HCT116 (cell line): ENCODE measurements around the gene APBB2. TPM values are rescaled to one million over a fixed set of nuclear protein-coding genes. Genes with fewer than 3 reads are reported as not detected.

Experiments used
- ATAC-seq: fragments of 200-7000 bp; cut with Tn5 transposase; 2 replicates; pipeline ENCODE4 v1.9.1; 2020; ENCODE audit warnings: mild to moderate bottlenecking, moderate library complexity
- BruUV-seq: library from RNA; stranded (reverse); fragments of 400-500 nt; replicated peaks from 2 replicates; lab custom pipeline; 2021; lab: Mats Ljungman, UMichigan
- CTCF ChIA-PET: fragments of 300-600 bp; sonication (Branson Sonifier 250); formaldehyde crosslinking; loops from one replicate; lab custom pipeline; 2021; ENCODE audit warnings: antibody characterized with exemption; lab: Charles Lee
- POLR2A ChIA-PET: fragments of 300-600, 350-600 bp; sonication (Branson Sonifier 250); formaldehyde crosslinking; loops from one replicate; lab custom pipeline; 2021; ENCODE audit warnings: antibody characterized with exemption; lab: Charles Lee
- RAD21 ChIA-PET, 2 experiments: fragments of 300-600 bp; sonication (Branson Sonifier 250); formaldehyde crosslinking; loops; one replicate each; lab custom pipeline; 2023; ENCODE audit warnings: low total read pairs in 2 of 2; ENCODE audit not compliant: uncharacterized antibody in 2 of 2, unreplicated experiment in 2 of 2, low non-redundant PET in 1 of 2; lab: Charles Lee
- DNase-seq: peaks from one replicate; pipeline ENCODE4 v3.0.0-alpha.2; 2010; ENCODE audit warnings: low read depth, low spot score
- H2AFZ ChIP-seq: fragments of 200-600 bp; shearing (Covaris generic), sonication (generic); 2 replicates; pipeline ENCODE4 v1.6.1; 2017; ENCODE audit warnings: low read depth, mixed run types, mixed read lengths, antibody characterized with exemption, low read length; ENCODE audit not compliant: poor library complexity, severe bottlenecking
- H3K27ac ChIP-seq: 2 replicates; pipeline ENCODE4 v1.5.1; 2012; ENCODE audit warnings: low read depth, low read length
- H3K27me3 ChIP-seq: fragments of 200-600 bp; sonication (generic); 2 replicates; pipeline ENCODE4 v1.6.1; 2016; ENCODE audit warnings: mixed run types, low read length, mixed read lengths; ENCODE audit not compliant: insufficient read depth
- H3K36me3 ChIP-seq, 2 experiments: fragments of 200-500 bp in 1 of 2; fragments of 200-600 bp in 1 of 2; sonication (Bioruptor generic) in 1 of 2; sonication (generic) in 1 of 2; 2 replicates each; pipeline versions ENCODE4 v1.5.1 to v1.6.1; 2014 to 2016; ENCODE audit warnings: low read length in 2 of 2, inconsistent platforms in 1 of 2, mixed read lengths in 1 of 2, mixed run types in 1 of 2; ENCODE audit not compliant: insufficient read depth in 2 of 2, control insufficient read depth in 1 of 2
- H3K4me1 ChIP-seq, 2 experiments: fragments of 200-600 bp in 1 of 2; sonication (generic) in 1 of 2; 2 replicates each; pipeline versions ENCODE4 v1.5.1 to v1.6.1; 2012 to 2017; ENCODE audit warnings: low read length in 2 of 2, inconsistent platforms in 1 of 2, mild to moderate bottlenecking in 1 of 2, mixed read lengths in 1 of 2, mixed run types in 1 of 2, moderate library complexity in 1 of 2; ENCODE audit not compliant: insufficient read depth in 2 of 2, control insufficient read depth in 1 of 2
- H3K4me2 ChIP-seq: fragments of 200-600 bp; sonication (generic); 2 replicates; pipeline ENCODE4 v1.6.1; 2017; ENCODE audit warnings: mixed run types, low read length, mixed read lengths
- H3K4me3 ChIP-seq, 2 experiments: fragments of 200-600 bp in 1 of 2; sonication (generic) in 1 of 2; replicated peaks in 1 of 2; 2 replicates each; pipeline ENCODE4 v1.5.1; 2011 to 2016; ENCODE audit warnings: low read length in 2 of 2, control low read depth in 1 of 2, low read depth in 1 of 2, mild to moderate bottlenecking in 1 of 2, mixed read lengths in 1 of 2, mixed run types in 1 of 2
- H3K79me2 ChIP-seq: fragments of 200-600 bp; sonication (generic); 2 replicates; pipeline ENCODE4 v1.6.1; 2017; ENCODE audit warnings: mild to moderate bottlenecking, mixed run types, low read length, moderate library complexity, mixed read lengths; ENCODE audit not compliant: insufficient read depth
- H3K9ac ChIP-seq: fragments of 200-600 bp; sonication (generic); 2 replicates; pipeline ENCODE4 v1.6.1; 2016; ENCODE audit warnings: low read length, mixed read lengths
- H3K9me2 ChIP-seq: fragments of 200-600 bp; sonication (generic), shearing (Covaris generic); 2 replicates; pipeline ENCODE4 v1.6.1; 2017; ENCODE audit warnings: mixed run types, mild to moderate bottlenecking, moderate library complexity; ENCODE audit not compliant: insufficient read depth
- H3K9me3 ChIP-seq, 2 experiments: fragments of 200-500 bp in 1 of 2; fragments of 200-600 bp in 1 of 2; sonication (Bioruptor generic) in 1 of 2; sonication (generic) in 1 of 2; 2 replicates each; pipeline ENCODE4 v1.6.1; 2014 to 2017; ENCODE audit warnings: low read length in 2 of 2, mixed read lengths in 2 of 2, inconsistent platforms in 1 of 2, low read depth in 1 of 2, mild to moderate bottlenecking in 1 of 2, mixed run types in 1 of 2, moderate library complexity in 1 of 2; ENCODE audit not compliant: control insufficient read depth in 1 of 2, insufficient read depth in 1 of 2
- H4K20me1 ChIP-seq: fragments of 200-600 bp; sonication (generic), shearing (Covaris generic); 2 replicates; pipeline ENCODE4 v1.6.1; 2017; ENCODE audit warnings: mixed run types, mild to moderate bottlenecking, moderate library complexity; ENCODE audit not compliant: insufficient read depth
- CBX3 ChIP-seq: IDR thresholded peaks from 2 replicates; pipeline ENCODE4 v1.6.1; 2012; ENCODE audit warnings: low read depth
- CTCF ChIP-seq, 3 experiments: fragments of 200-600 bp in 1 of 3; sonication (generic) in 1 of 3; IDR thresholded peaks in 2 of 3; conservative IDR thresholded peaks in 1 of 3; 2 replicates each; pipeline ENCODE4 v1.5.1; 2012 to 2017; ENCODE audit warnings: low read depth in 2 of 3, low read length in 2 of 3, antibody characterized with exemption in 1 of 3, borderline replicate concordance in 1 of 3, control low read depth in 1 of 3, mild to moderate bottlenecking in 1 of 3, mixed read lengths in 1 of 3, mixed run types in 1 of 3, moderate library complexity in 1 of 3; ENCODE audit not compliant: insufficient read depth in 1 of 3
- EZH2phosphoT487 ChIP-seq: fragments of 200-600 bp; IDR thresholded peaks from 2 replicates; pipeline ENCODE4 v1.6.1; 2018; ENCODE audit warnings: antibody characterized with exemption, borderline replicate concordance
- RAD21 ChIP-seq: IDR thresholded peaks from 2 replicates; pipeline ENCODE4 v1.6.1; 2012; ENCODE audit warnings: low read depth, mild to moderate bottlenecking
- REST ChIP-seq: IDR thresholded peaks from 2 replicates; pipeline ENCODE4 v1.6.1; 2012; ENCODE audit warnings: low read depth
- YY1 ChIP-seq: IDR thresholded peaks from 2 replicates; pipeline ENCODE4 v1.6.1; 2011; ENCODE audit warnings: low read length, low read depth, moderate library complexity, mild to moderate bottlenecking; ENCODE audit not compliant: insufficient replicate concordance; ENCODE audit errors: extremely low read depth
- intact Hi-C: fragments of 100-400 bp; cut with micrococcal nuclease; formaldehyde crosslinking; loops from 2 replicates; pipeline ENCODE4 v1.10.0; 2022
- total RNA-seq: library from RNA; stranded (reverse); gene quantifications from one replicate; pipeline ENCODE4 v1.2.1, GENCODE V29; 2021; ENCODE audit not compliant: unreplicated experiment

Gene APBB2
- total RNA-seq, 1 experiment from 2014 or later: 72.5 TPM

- no peak overlapping the region for H3K9ac ChIP-seq
Measured at GRCh38 chr4:41258783-41259182, 44.4 kb upstream of the APBB2 start.

More at GRCh38 chr4:41258783-41259182, 44.4 kb upstream of the APBB2 start:
- BruUV-seq: no TSS peak
- H3K9me2 ChIP-seq: no peaks in the 10 kb centered on the region
- no peak overlapping the region for H3K27ac ChIP-seq
- no peaks in the 10 kb centered on the region for H3K9me3 ChIP-seq
- no peak overlapping the region for H3K4me2 ChIP-seq
- peaks cover 0 to 8% of the 10 kb centered on the region in 2 experiments; a peak in 2 of 4 replicates for H3K4me1 ChIP-seq
- H4K20me1 ChIP-seq: no peaks in the 10 kb centered on the region
- H2AFZ ChIP-seq: peak overlapping the region; percentile 93
- ChIA-PET RAD21 (no interaction called here), CTCF (interaction anchor here (0.5 to 3.1 kb wide), 11 partner anchors 22 to 986 kb away, joined by 3 to 24 read pairs (median 4); partner anchors contain the start of gene PHOX2B), POLR2A (interaction anchor here (1.5 kb wide), 1 partner anchor 44 kb away, joined by 3 read pairs; the partner anchor contains the start of gene APBB2)
- no peak overlapping the region for H3K4me3 ChIP-seq
- no peaks in the 10 kb centered on the region for H3K36me3 ChIP-seq
- DNase-seq (peak; percentile 56), ATAC-seq (peak; percentile 87)
- peak; percentile 77 for TF ChIP-seq RAD21
- TF ChIP-seq CBX3: no peak; the same call in 1 of the 2 replicates
- TF ChIP-seq CTCF (IDR thresholded peaks at IDR 0.05 in 2 of 3, conservative IDR thresholded peaks at IDR 0.05 in 1 of 3; ENCODE audit: borderline replicate concordance in 1 of 3, insufficient read depth in 1 of 3, low read depth in 2 of 3, low read length in 2 of 3): peak; percentile 44 to 64 (median 53); a peak in 4 of 6 replicates
- TF ChIP-seq YY1: peak; percentile 39
- no peak for TF ChIP-seq REST
- no peak for TF ChIP-seq EZH2phosphoT487
- no peaks in the 10 kb centered on the region for H3K79me2 ChIP-seq
- no peaks in the 10 kb centered on the region for H3K27me3 ChIP-seq
- intact Hi-C loops: no loop called here
